ENCODE data around the gene CCDC190. TPM values are rescaled to one million over a fixed set of nuclear protein-coding genes. Genes with fewer than 3 reads are reported as not detected.

Gene CCDC190
- total RNA-seq, 1 experiment from 2014 or later: not detected

- H3K4me3 ChIP-seq (replicated peaks in 1 of 2; ENCODE audit: low read depth in 1 of 2, low read length in 2 of 2): no peak overlapping the region
- POLR2A ChIA-PET: no interaction called here
- no peaks in the 10 kb centered on the region for H3K36me3 ChIP-seq (ENCODE audit: control insufficient read depth in 1 of 2, insufficient read depth in 2 of 2, low read length in 2 of 2)
- H4K20me1 ChIP-seq (ENCODE audit: insufficient read depth): no peaks in the 10 kb centered on the region
- no peak for TF ChIP-seq REST (IDR thresholded peaks at IDR 0.05; ENCODE audit: low read depth)
- no peak for TF ChIP-seq CBX3 (IDR thresholded peaks at IDR 0.05; ENCODE audit: low read depth)
- CTCF ChIA-PET: interaction anchor here (1.4 kb wide), 1 partner anchor 767 kb away, joined by 4 read pairs; no protein-coding TSS in a partner anchor
- no peak overlapping the region for H3K27ac ChIP-seq (ENCODE audit: low read depth, low read length)
- RAD21 ChIA-PET (ENCODE audit: low non-redundant PET in 1 of 2, low total read pairs in 2 of 2, uncharacterized antibody in 2 of 2, unreplicated experiment in 2 of 2): no interaction called here
- no peak overlapping the region for H3K9ac ChIP-seq (ENCODE audit: low read length)
- peak overlapping the region; percentile 87 for H3K4me2 ChIP-seq (ENCODE audit: low read length)
- no peak overlapping the region for H2AFZ ChIP-seq (ENCODE audit: low read depth, low read length, poor library complexity, severe bottlenecking)
- DNase-seq (ENCODE audit: low read depth, low spot score) (no peak), ATAC-seq (no peak)
- H3K4me1 ChIP-seq (ENCODE audit: control insufficient read depth in 1 of 2, insufficient read depth in 2 of 2, low read length in 2 of 2): peaks cover 6 to 22% of the 10 kb centered on the region in 2 experiments
- no peaks in the 10 kb centered on the region for H3K79me2 ChIP-seq (ENCODE audit: insufficient read depth, low read length)
- H3K9me3 ChIP-seq (ENCODE audit: control insufficient read depth in 1 of 2, insufficient read depth in 1 of 2, low read depth in 1 of 2, low read length in 2 of 2): no peaks in the 10 kb centered on the region
- BruUV-seq (replicated peaks): no TSS peak
- H3K9me2 ChIP-seq (ENCODE audit: insufficient read depth): no peaks in the 10 kb centered on the region
- no peaks in the 10 kb centered on the region for H3K27me3 ChIP-seq (ENCODE audit: insufficient read depth, low read length)
- intact Hi-C loops (cut with micrococcal nuclease): no loop called here
Measured at GRCh38 chr1:162823771-162824525, 37.0 kb downstream of the CCDC190 start.

GRCh38 chr1:162823231-162823630, 37.7 kb downstream of the CCDC190 start:
- TF ChIP-seq ZFX (IDR thresholded peaks at IDR 0.05) (no peak), SIN3A (IDR thresholded peaks at IDR 0.05; ENCODE audit: low read depth) (no peak), CTCF (IDR thresholded peaks at IDR 0.05 in 2 of 3, conservative IDR thresholded peaks at IDR 0.05 in 1 of 3; ENCODE audit: borderline replicate concordance in 1 of 3, insufficient read depth in 1 of 3, low read depth in 2 of 3, low read length in 2 of 3) (no peak), CEBPB (IDR thresholded peaks at IDR 0.05; ENCODE audit: low read depth) (no peak), EGR1 (IDR thresholded peaks at IDR 0.05; ENCODE audit: low read depth) (no peak), FOSL1 (IDR thresholded peaks at IDR 0.05; ENCODE audit: low read depth) (no peak), POLR2A (IDR thresholded peaks at IDR 0.05; ENCODE audit: borderline replicate concordance, extremely low read depth, insufficient read depth, insufficient read length) (no peak), REST (IDR thresholded peaks at IDR 0.05; ENCODE audit: low read depth) (no peak)
- H4K20me1 ChIP-seq (ENCODE audit: insufficient read depth): no peaks in the 10 kb centered on the region
- peak overlapping the region in 1 of 2 experiments; percentile 62; a peak in 2 of 4 replicates for H3K4me3 ChIP-seq (replicated peaks in 1 of 2; ENCODE audit: low read depth in 1 of 2, low read length in 2 of 2)
- H3K9me2 ChIP-seq (ENCODE audit: insufficient read depth): no peaks in the 10 kb centered on the region
- no peaks in the 10 kb centered on the region for H3K27me3 ChIP-seq (ENCODE audit: insufficient read depth, low read length)
- H3K36me3 ChIP-seq (ENCODE audit: control insufficient read depth in 1 of 2, insufficient read depth in 2 of 2, low read length in 2 of 2): no peaks in the 10 kb centered on the region
- ChIA-PET RAD21 (ENCODE audit: low non-redundant PET in 1 of 2, low total read pairs in 2 of 2, uncharacterized antibody in 2 of 2, unreplicated experiment in 2 of 2) (no interaction called here), POLR2A (no interaction called here), CTCF (interaction anchor here (1.4 kb wide), 1 partner anchor 767 kb away, joined by 4 read pairs; no protein-coding TSS in a partner anchor)
- H3K9me3 ChIP-seq (ENCODE audit: control insufficient read depth in 1 of 2, insufficient read depth in 1 of 2, low read depth in 1 of 2, low read length in 2 of 2): no peaks in the 10 kb centered on the region
- peak overlapping the region; percentile 87 for H3K4me2 ChIP-seq (ENCODE audit: low read length)
- no peak overlapping the region for H3K9ac ChIP-seq (ENCODE audit: low read length)
- peaks cover 6 to 22% of the 10 kb centered on the region in 2 experiments for H3K4me1 ChIP-seq (ENCODE audit: control insufficient read depth in 1 of 2, insufficient read depth in 2 of 2, low read length in 2 of 2)
- no peak for ATAC-seq
- H3K27ac ChIP-seq (ENCODE audit: low read depth, low read length): no peak overlapping the region
- intact Hi-C loops (cut with micrococcal nuclease): no loop called here
- no peaks in the 10 kb centered on the region for H3K79me2 ChIP-seq (ENCODE audit: insufficient read depth, low read length)
- BruUV-seq (replicated peaks): no TSS peak
- no peak for DNase-seq (ENCODE audit: low read depth, low spot score)
- H2AFZ ChIP-seq (ENCODE audit: low read depth, low read length, poor library complexity, severe bottlenecking): peak overlapping the region; percentile 53

Data from HCT116 (cell line).